SU-DHL-6 (cell line): ENCODE results near the gene TNFAIP8L1.

Experiments
- H2AFZ ChIP-seq: fragments of 200-600 bp; sonication (generic); 2 replicates; pipeline ENCODE4 v1.6.1; 2014; ENCODE audit warnings: low read depth, mild to moderate bottlenecking, moderate library complexity, mixed read lengths, antibody characterized with exemption, low read length; ENCODE audit not compliant: severe bottlenecking
- H3F3A ChIP-seq: fragments of 200-600 bp; shearing (Covaris generic); 2 replicates; pipeline ENCODE4 v1.6.0; 2016; ENCODE audit warnings: antibody characterized with exemption, mild to moderate bottlenecking; ENCODE audit not compliant: insufficient read depth
- H3K27ac ChIP-seq: fragments of 200-600 bp; sonication (generic); 2 replicates; pipeline ENCODE4 v1.5.1; 2016; ENCODE audit warnings: low read depth, mild to moderate bottlenecking, low read length, moderate library complexity, mixed read lengths
- H3K27me3 ChIP-seq: fragments of 200-600 bp; sonication (generic), shearing (Covaris generic); 2 replicates; pipeline ENCODE4 v1.6.0; 2014; ENCODE audit warnings: mild to moderate bottlenecking, low read length
- H3K36me3 ChIP-seq: fragments of 200-600 bp; sonication (generic); 2 replicates; pipeline ENCODE4 v1.6.1; 2014; ENCODE audit warnings: mild to moderate bottlenecking, low read length, mixed read lengths
- H3K4me2 ChIP-seq: fragments of 300-600, 200-600 bp; shearing (Covaris generic), sonication (generic); 2 replicates; pipeline ENCODE4 v1.6.0; 2014; ENCODE audit warnings: low read length, low read depth, mild to moderate bottlenecking; ENCODE audit not compliant: poor library complexity, severe bottlenecking
- H3K4me3 ChIP-seq: fragments of 200-600 bp; sonication (generic); 2 replicates; pipeline ENCODE4 v1.5.1; 2014; ENCODE audit warnings: antibody characterized with exemption, low read length, mild to moderate bottlenecking, mixed read lengths; ENCODE audit not compliant: insufficient read depth, poor library complexity, severe bottlenecking
- H3K79me2 ChIP-seq: fragments of 200-600 bp; sonication (generic); 2 replicates; pipeline ENCODE4 v1.6.1; 2014; ENCODE audit warnings: mild to moderate bottlenecking, low read length, moderate library complexity; ENCODE audit not compliant: insufficient read depth
- H3K9ac ChIP-seq: fragments of 200-600 bp; sonication (generic); 2 replicates; pipeline ENCODE4 v1.7.0; 2014; ENCODE audit warnings: mild to moderate bottlenecking, low read length
- H3K9me2 ChIP-seq: fragments of 200-600 bp; sonication (generic); replicated peaks from 2 replicates; pipeline ENCODE4 v1.6.1; 2014; ENCODE audit warnings: low read length; ENCODE audit not compliant: insufficient read depth
- H3K9me3 ChIP-seq: fragments of 200-600 bp; sonication (generic); 2 replicates; pipeline ENCODE4 v1.6.1; 2014; ENCODE audit warnings: low read length, mixed read lengths; ENCODE audit not compliant: insufficient read depth
- H4K20me1 ChIP-seq: fragments of 200-600 bp; sonication (generic); 2 replicates; pipeline ENCODE4 v1.6.1; 2014; ENCODE audit warnings: low read depth, mild to moderate bottlenecking, antibody characterized with exemption, low read length, moderate library complexity, mixed read lengths
- CTCF ChIP-seq: fragments of 200-600 bp; sonication (generic); IDR thresholded peaks from one replicate; pipeline ENCODE4 v1.5.1; 2017; ENCODE audit warnings: antibody characterized with exemption, mild to moderate bottlenecking, low read length, moderate library complexity; ENCODE audit not compliant: insufficient read depth, poor library complexity, severe bottlenecking
- EZH2phosphoT487 ChIP-seq: fragments of 200-600 bp; sonication (generic), shearing (Covaris generic); conservative IDR thresholded peaks from 2 replicates; pipeline ENCODE4 v1.6.1; 2018; ENCODE audit warnings: mild to moderate bottlenecking, antibody characterized with exemption, low read length, moderate library complexity, mixed read lengths

TNFAIP8L1 gene

GRCh38 chr19:4682417-4683200, 43.3 kb downstream of the TNFAIP8L1 start:
- no peak overlapping the region for H3K4me3 ChIP-seq
- H3K9me2 ChIP-seq, result no peaks in the 10 kb centered on the region
- no peak for TF ChIP-seq EZH2phosphoT487
- TF ChIP-seq CTCF, result no peak
- no peak overlapping the region for H3K9ac ChIP-seq
- no peaks in the 10 kb centered on the region for H3F3A ChIP-seq
- H3K27me3 ChIP-seq, result no peaks in the 10 kb centered on the region
- H2AFZ ChIP-seq, result no peak overlapping the region
- H4K20me1 ChIP-seq, result no peaks in the 10 kb centered on the region
- no peaks in the 10 kb centered on the region for H3K9me3 ChIP-seq
- no peaks in the 10 kb centered on the region for H3K79me2 ChIP-seq
- H3K27ac ChIP-seq, result no peak overlapping the region
- H3K36me3 ChIP-seq, result no peaks in the 10 kb centered on the region
- H3K4me2 ChIP-seq, result no peak overlapping the region

GRCh38 chr19:4684312-4685095, 45.2 kb downstream of the TNFAIP8L1 start:
- H3K36me3 ChIP-seq, result no peaks in the 10 kb centered on the region
- no peaks in the 10 kb centered on the region for H3K9me2 ChIP-seq
- H3K79me2 ChIP-seq, result no peaks in the 10 kb centered on the region
- H2AFZ ChIP-seq, result no peak overlapping the region
- H3F3A ChIP-seq, result no peaks in the 10 kb centered on the region
- no peaks in the 10 kb centered on the region for H3K27me3 ChIP-seq
- H3K27ac ChIP-seq, result no peak overlapping the region
- H3K9ac ChIP-seq, result no peak overlapping the region
- H3K9me3 ChIP-seq, result no peaks in the 10 kb centered on the region
- no peaks in the 10 kb centered on the region for H4K20me1 ChIP-seq
- H3K4me2 ChIP-seq, result no peak overlapping the region
- H3K4me3 ChIP-seq, result no peak overlapping the region
- no peak for TF ChIP-seq CTCF
- TF ChIP-seq EZH2phosphoT487, result no peak

- Histone ChIP-seq H3K79me2 (no peaks in the 10 kb centered on the region), H3F3A (no peaks in the 10 kb centered on the region), H3K9ac (no peak overlapping the region), H3K9me2 (no peaks in the 10 kb centered on the region), H3K27ac (no peak overlapping the region), H3K27me3 (no peaks in the 10 kb centered on the region), H4K20me1 (no peaks in the 10 kb centered on the region), H3K36me3 (no peaks in the 10 kb centered on the region), H2AFZ (no peak overlapping the region), H3K9me3 (no peaks in the 10 kb centered on the region), H3K4me3 (no peak overlapping the region), H3K4me2 (no peak overlapping the region)
- no peak for TF ChIP-seq CTCF
- TF ChIP-seq EZH2phosphoT487, result no peak
These were observed 47.4 kb downstream of the TNFAIP8L1 start for GRCh38 chr19:4686700-4687099.
